ENCODE measurements around the gene FRMD4A.

Gene FRMD4A

DNA sequence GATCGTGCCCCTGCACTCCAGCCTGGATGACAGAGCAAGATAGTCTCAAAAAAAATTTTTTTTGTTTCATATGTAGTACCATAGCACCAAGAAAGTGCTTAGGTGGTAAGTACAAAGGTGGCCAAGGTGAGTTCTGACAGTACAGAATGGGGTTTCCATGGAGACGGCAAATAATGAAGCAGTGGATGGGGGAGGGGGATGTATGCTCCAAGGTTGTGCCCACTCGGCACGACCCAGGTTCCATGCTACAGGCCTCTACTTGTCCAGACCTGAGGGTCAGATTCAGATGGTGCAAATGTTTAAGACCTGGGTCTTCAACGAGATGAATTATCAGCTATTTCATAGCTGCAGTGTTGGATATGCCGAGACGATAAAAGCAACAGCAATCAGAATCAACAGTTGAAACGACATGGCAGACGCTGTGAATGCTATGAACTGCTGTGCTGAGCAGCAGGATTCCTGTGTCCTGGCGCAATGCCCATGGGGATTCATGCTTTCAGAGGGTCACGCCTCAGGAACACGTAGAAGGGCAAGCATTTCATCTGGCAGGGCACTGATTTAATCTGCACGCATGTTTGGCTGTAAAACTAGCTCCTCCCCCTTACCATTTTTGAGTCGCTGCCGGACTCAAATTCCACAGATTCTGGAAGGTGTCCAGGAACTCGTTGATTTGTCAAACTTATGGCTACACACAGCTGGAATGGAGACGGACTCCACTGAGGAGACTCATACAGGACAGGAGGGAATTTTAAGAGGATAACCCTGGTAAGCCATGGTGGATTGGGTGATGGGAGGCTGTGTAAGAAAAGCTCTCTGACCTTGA is 256.5 kb downstream of the FRMD4A start:
- Histone ChIP-seq H3K79me2 (ENCODE audit: insufficient read depth, low read length) (no peaks in the 10 kb centered on the region), H3K9me3 (ENCODE audit: insufficient read depth, low read length) (no peaks in the 10 kb centered on the region), H3K9ac (ENCODE audit: low read length) (no peak overlapping the region), H3K27me3 (ENCODE audit: low read length) (no peaks in the 10 kb centered on the region), H3F3A (ENCODE audit: insufficient read depth) (no peaks in the 10 kb centered on the region), H2AFZ (ENCODE audit: low read depth, low read length, severe bottlenecking) (no peak overlapping the region), H3K9me2 (replicated peaks; ENCODE audit: insufficient read depth, low read length) (no peaks in the 10 kb centered on the region), H3K4me2 (ENCODE audit: low read depth, low read length, poor library complexity, severe bottlenecking) (no peak overlapping the region), H3K27ac (ENCODE audit: low read depth, low read length) (no peak overlapping the region), H4K20me1 (ENCODE audit: low read depth, low read length) (no peaks in the 10 kb centered on the region), H3K36me3 (ENCODE audit: low read length) (no peaks in the 10 kb centered on the region), H3K4me3 (ENCODE audit: insufficient read depth, low read length, poor library complexity, severe bottlenecking) (no peak overlapping the region)
- no peak for TF ChIP-seq EZH2phosphoT487 (conservative IDR thresholded peaks at IDR 0.05; ENCODE audit: low read length)
- TF ChIP-seq, protein P1, sequence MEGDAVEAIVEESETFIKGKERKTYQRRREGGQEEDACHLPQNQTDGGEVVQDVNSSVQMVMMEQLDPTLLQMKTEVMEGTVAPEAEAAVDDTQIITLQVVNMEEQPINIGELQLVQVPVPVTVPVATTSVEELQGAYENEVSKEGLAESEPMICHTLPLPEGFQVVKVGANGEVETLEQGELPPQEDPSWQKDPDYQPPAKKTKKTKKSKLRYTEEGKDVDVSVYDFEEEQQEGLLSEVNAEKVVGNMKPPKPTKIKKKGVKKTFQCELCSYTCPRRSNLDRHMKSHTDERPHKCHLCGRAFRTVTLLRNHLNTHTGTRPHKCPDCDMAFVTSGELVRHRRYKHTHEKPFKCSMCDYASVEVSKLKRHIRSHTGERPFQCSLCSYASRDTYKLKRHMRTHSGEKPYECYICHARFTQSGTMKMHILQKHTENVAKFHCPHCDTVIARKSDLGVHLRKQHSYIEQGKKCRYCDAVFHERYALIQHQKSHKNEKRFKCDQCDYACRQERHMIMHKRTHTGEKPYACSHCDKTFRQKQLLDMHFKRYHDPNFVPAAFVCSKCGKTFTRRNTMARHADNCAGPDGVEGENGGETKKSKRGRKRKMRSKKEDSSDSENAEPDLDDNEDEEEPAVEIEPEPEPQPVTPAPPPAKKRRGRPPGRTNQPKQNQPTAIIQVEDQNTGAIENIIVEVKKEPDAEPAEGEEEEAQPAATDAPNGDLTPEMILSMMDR (IDR thresholded peaks at IDR 0.05; ENCODE audit: insufficient read depth, low read length, poor library complexity, severe bottlenecking) = no peak

DNA sequence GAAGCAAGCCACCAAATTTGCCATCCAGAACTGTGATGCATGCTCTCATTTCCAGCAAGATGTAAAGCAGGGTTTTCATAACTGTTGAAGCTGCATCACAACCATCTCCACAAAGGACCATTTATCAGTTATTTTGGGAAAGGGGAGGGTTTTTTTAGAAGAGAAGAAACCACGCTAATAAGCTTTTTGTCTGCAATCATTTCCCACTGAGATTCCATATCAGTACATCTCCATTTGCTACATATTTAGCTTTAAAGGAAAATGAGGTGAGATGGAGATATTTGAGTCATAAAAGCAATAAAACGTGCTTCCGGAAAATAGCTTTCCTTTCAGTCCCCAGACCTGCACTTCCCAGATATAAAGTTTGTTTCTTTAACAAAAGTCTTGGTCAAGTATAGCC is 258.2 kb downstream of the FRMD4A start:
- H2AFZ ChIP-seq (ENCODE audit: low read depth, low read length, severe bottlenecking) = no peak overlapping the region
- H3F3A ChIP-seq (ENCODE audit: insufficient read depth) = no peaks in the 10 kb centered on the region
- no peak overlapping the region for H3K27ac ChIP-seq (ENCODE audit: low read depth, low read length)
- H3K27me3 ChIP-seq (ENCODE audit: low read length) = no peaks in the 10 kb centered on the region
- H3K9me2 ChIP-seq (replicated peaks; ENCODE audit: insufficient read depth, low read length) = no peaks in the 10 kb centered on the region
- H4K20me1 ChIP-seq (ENCODE audit: low read depth, low read length) = no peaks in the 10 kb centered on the region
- H3K4me2 ChIP-seq (ENCODE audit: low read depth, low read length, poor library complexity, severe bottlenecking) = no peak overlapping the region
- H3K9ac ChIP-seq (ENCODE audit: low read length) = no peak overlapping the region
- no peaks in the 10 kb centered on the region for H3K79me2 ChIP-seq (ENCODE audit: insufficient read depth, low read length)
- H3K36me3 ChIP-seq (ENCODE audit: low read length) = no peaks in the 10 kb centered on the region
- H3K4me3 ChIP-seq (ENCODE audit: insufficient read depth, low read length, poor library complexity, severe bottlenecking) = no peak overlapping the region
- no peaks in the 10 kb centered on the region for H3K9me3 ChIP-seq (ENCODE audit: insufficient read depth, low read length)
- TF ChIP-seq EZH2phosphoT487 (conservative IDR thresholded peaks at IDR 0.05; ENCODE audit: low read length) = no peak
- TF ChIP-seq, protein P1 (IDR thresholded peaks at IDR 0.05; ENCODE audit: insufficient read depth, low read length, poor library complexity, severe bottlenecking) = no peak

DNA sequence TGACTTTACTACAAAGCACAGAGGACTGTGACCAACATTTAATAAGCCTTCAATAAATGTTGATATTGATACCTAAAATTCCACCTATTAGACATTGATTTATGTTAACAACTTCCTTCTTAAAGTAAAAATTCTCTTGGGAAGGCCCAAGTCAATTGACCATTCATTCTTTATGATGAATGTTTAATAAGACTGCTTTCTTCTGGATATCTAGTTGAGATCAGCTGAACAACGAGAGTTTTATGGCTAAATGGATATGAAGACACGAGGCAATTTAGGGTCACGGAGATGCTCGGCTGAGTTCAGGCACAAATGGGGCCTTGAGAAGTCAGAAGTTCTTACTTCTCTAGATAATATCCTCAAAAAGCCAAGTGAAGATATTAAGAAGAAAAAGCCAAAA is 258.8 kb downstream of the FRMD4A start:
- H3K27ac ChIP-seq (ENCODE audit: low read depth, low read length) = no peak overlapping the region

More for the DNA sequence above, 258.8 kb downstream of the FRMD4A start:
- no peaks in the 10 kb centered on the region for H3K27me3 ChIP-seq (ENCODE audit: low read length)
- no peak overlapping the region for H3K4me2 ChIP-seq (ENCODE audit: low read depth, low read length, poor library complexity, severe bottlenecking)
- H3K9me2 ChIP-seq (replicated peaks; ENCODE audit: insufficient read depth, low read length) = no peaks in the 10 kb centered on the region
- H3K79me2 ChIP-seq (ENCODE audit: insufficient read depth, low read length) = no peaks in the 10 kb centered on the region
- TF ChIP-seq EZH2phosphoT487 (conservative IDR thresholded peaks at IDR 0.05; ENCODE audit: low read length) = no peak
- TF ChIP-seq, protein P1 (IDR thresholded peaks at IDR 0.05; ENCODE audit: insufficient read depth, low read length, poor library complexity, severe bottlenecking) = no peak
- no peaks in the 10 kb centered on the region for H4K20me1 ChIP-seq (ENCODE audit: low read depth, low read length)
- no peaks in the 10 kb centered on the region for H3K9me3 ChIP-seq (ENCODE audit: insufficient read depth, low read length)
- no peak overlapping the region for H3K9ac ChIP-seq (ENCODE audit: low read length)
- no peak overlapping the region for H2AFZ ChIP-seq (ENCODE audit: low read depth, low read length, severe bottlenecking)
- no peaks in the 10 kb centered on the region for H3K36me3 ChIP-seq (ENCODE audit: low read length)
- no peaks in the 10 kb centered on the region for H3F3A ChIP-seq (ENCODE audit: insufficient read depth)
- no peak overlapping the region for H3K4me3 ChIP-seq (ENCODE audit: insufficient read depth, low read length, poor library complexity, severe bottlenecking)

All from SU-DHL-6 (cell line).